D341Med (cell line): Measurements from ENCODE around the gene PRH2.

Experiments used
- DNase-seq: peaks from one replicate; pipeline ENCODE4 v3.0.0; 2012; ENCODE audit warnings: low spot score

PRH2 gene

DNA sequence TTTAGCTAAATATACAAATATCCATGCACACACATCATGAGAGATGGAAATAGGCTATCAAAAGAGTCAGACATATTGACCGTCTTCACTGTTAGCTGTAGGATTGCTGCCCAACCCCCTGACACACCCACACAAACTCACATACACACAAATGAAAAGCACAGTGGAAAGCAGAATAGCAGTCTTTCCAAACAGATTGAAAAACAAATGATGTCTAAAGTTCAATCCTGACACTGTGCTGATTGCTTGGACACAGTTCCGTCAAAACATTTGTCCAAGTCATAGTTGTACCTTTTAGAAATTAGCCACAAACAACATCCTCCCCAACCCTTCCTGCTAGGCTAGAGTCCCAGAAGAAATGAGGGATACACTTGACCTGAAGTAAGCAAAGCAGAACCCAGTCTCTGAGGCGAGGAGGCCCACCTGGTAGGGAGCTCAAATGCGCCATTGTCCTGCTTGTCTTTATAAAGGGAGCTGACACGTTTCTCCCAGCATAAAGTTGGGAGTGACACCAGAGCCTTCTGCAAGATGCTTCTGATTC is at the start of gene PRH2:
PRH2 (plus strand) TSS at position 491 of the 541 bp plus-strand sequence; CDS start at position 529, 38 bp downstream.
- no peak for DNase-seq

DNA sequence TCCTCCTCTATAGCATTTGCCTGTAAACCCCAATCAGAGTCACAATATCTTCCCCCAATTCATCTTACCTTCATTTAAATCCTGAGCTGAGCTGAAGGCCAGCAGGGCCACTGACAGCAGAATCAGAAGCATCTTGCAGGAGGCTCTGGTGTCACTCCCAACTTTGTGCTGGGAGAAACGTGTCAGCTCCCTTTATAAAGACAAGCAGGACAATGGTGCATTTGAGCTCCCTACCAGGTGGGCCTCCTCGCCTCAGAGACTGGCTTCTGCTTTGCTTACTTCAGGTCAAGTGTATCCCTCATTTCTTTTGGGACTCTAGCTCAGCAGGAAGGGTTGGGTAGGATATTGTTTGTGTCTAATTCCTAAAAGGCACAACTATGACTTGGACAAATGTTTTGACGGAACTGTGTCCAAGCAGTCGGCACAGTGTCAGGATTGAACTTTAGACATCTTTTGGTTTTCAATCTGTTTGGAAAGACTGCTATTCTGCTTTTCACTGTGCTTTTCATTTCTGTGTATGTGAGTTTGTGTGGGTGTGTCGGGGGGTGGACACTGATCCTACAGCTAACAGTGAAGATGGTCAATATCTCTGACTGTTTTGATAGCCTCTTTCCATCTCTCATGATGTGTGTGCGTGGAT is 44.8 kb upstream of the PRH2 start, which contains the start of gene PRH1:
PRH1 (minus strand) TSS at position 170 of the 640 bp plus-strand sequence; CDS start at position 132, 38 bp downstream.
- DNase-seq = no peak

- no peak for DNase-seq
Observed at GRCh38 chr12:10889226-10889625, 39.8 kb upstream of the PRH2 start.

GRCh38 chr12:10891937-10892336 is 37.1 kb upstream of the PRH2 start:
- DNase-seq = no peak

DNA sequence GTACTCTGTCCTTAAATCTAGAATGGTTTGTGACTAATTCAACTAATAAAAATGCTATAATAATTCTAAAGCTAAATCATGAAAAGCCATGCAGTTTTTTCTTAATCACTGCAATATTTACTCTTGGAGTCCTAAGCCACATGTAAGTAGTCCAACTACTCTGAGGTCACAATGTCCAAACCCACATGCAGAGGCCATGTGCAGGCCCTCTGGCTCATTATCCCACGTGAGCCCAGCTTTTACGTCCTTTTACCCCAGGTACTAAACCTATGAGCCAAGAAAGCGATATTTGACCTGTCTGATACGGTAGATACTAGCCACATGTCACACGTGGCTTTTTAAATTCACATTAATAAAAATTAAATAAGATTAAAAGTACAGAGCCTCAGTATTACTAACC is 32.2 kb upstream of the PRH2 start:
- no peak for DNase-seq

GRCh38 chr12:10900530-10900929 is 28.5 kb upstream of the PRH2 start:
- no peak for DNase-seq

DNA sequence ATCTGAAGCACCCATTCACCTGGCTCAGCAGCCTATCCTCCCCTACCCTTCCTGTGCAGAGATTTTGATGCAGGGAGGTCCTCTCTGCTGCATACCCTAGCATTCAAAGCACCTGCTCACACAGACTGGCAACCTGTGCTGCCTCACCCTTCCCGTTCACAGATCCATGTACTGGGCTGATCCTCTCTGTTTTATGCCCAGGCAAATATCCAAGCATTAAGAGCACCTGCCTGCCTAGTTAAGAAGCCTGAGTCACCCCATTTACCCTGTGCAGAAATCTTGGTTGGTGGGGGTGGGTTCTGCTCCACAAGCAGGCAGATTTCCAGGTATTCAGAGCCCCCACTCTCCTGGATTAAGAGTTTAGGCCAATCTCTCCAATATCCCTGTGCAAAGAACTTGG is 28.1 kb upstream of the PRH2 start:
- DNase-seq = no peak

DNA sequence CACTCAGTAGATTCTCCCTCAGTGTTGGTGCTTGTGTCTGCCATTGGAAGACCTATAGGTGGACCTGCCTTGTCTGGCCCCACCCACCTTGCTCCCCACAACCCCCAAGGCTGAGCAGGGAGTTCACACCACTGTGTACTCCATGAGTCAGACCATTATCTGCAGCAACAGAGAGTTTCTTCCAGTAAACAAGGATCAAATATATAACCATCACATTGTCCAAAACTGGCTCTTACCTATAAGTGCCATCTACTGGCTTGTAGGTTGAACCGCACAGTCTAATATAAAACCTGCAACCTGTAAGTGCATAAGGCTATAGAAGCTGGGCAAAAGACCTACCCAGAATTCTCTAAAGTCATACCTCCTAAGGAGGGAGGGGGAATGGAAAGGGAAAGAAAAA is 27.6 kb upstream of the PRH2 start:
- DNase-seq = no peak

DNA sequence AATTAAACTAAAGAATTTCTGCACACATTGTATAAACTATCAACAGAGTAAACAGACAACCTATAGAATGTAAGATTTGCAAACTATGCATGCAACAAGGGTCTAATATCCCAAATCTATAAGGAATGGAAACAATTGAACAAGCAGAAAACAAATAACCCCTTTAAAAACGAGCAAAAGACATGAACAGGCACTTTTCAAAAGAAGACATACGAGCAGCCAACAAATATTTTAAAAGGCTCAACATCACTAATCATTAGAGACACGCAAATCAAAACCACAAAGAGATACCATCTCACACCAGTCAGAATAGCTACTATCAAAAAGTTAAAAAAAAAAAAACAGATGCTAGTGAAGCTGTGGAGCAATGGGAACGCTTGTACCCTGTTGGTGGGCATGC is 24.4 kb upstream of the PRH2 start:
- DNase-seq = no peak

DNA sequence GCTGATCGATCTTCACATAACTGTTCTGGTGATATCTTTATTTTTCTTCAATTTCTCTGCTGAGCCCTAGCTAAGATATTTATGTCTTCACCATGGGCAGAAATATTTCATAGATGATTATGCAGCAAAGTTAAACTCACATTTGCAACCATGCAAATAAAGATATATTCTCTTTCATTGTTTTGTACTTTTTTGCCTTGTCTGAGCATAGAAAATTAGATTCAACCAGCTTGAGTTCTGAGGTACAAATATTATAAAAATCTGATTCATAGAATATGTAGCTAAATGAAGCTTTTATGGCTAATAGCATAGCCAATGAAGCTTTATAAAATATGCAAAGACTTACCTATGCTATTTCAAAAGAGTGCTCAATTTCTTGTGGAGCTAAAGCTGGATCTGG is 19.6 kb upstream of the PRH2 start, which contains the start of gene TAS2R13:
TAS2R13 (minus strand) TSS at position 101 of the 400 bp plus-strand sequence. CDS start 264 bp downstream, outside the sequence.
- DNase-seq = no peak

DNA sequence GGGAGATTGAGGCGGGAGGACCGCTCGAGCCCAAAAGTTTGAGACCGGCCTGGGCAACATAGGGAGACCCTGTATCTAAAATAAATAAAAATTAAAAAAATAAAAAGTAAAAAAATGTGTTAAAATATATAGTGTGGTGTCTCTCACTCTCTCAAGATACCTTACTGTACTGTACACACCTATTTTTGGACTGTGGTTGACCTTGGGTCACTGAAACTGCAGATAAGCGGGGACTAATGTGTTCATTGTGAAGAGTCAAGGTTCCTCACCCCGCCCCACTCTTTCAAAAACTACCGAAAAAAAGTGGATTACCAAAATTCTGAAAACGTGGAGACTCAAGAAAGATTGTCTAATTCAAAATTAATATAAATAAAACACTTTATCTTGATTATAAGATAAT is 18.7 kb upstream of the PRH2 start:
- no peak for DNase-seq

- no peak for DNase-seq
Observed at GRCh38 chr12:10919809-10920208, 9.2 kb upstream of the PRH2 start.

- no peak for DNase-seq
Observed at GRCh38 chr12:10926269-10926668, 2.8 kb upstream of the PRH2 start.

DNA sequence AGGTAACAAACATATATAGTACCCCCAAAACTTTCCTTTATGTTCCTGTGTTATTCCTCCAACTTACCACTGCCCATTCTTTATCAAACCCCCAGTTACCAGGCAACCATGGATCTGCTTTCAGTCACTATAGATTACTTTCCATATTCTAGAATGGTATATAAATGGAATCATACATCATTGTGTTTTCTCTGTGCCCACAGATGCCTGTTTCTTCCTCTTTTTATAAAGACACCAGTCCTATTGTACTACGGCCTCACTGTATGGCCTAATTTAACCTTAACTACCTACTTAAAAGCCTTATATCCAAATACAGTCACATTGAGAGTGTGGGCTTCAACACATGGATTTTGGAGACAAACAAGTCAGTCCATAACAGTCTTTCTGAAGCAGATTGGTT is 7.5 kb downstream of the PRH2 start:
- DNase-seq = no peak

DNA sequence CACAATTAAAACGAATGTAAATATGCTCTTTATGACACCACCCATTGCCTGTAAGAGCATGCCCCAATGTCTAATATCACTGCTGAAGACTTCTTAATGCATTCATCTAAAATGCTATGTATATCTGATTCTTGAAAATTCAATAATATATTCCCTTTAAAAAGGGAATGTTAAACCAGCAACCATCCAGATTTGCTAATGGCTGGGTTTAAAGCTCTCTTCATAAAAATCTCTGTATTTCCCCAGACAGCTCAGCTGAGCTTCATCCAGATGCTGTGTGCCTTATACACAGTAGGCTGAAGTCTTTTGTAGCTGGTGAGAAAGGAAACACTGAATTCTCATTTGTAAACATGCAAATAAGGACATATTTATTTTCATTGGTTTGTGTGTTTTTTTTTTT is 10.1 kb downstream of the PRH2 start, which contains the start of gene TAS2R14:
TAS2R14 (minus strand) TSS at position 101 of the 400 bp plus-strand sequence; CDS start at position 45, 56 bp downstream.
- DNase-seq = no peak

- no peak for DNase-seq
Observed at GRCh38 chr12:10940389-10940788, 11.4 kb downstream of the PRH2 start.

DNA sequence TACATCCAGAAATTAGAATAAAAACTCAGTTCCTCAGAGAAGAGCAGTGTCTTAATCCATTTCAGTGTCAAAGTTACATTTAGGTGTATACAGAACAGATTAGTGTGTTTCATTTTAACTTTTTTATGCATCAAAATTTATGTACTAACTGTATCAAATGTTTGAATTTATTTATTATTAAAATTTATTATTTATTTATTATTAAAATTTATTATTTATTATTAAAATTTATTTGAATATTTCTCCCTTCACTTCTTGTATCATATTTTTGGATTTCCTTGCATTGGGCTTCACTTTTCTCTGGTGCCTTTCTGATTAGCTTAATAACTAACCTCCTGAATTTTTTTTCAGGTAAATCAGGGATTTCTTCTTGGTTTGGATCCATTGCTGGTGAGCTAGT is 12.3 kb downstream of the PRH2 start:
- no peak for DNase-seq

- no peak for DNase-seq
Observed at GRCh38 chr12:10941916-10942607, 13.0 kb downstream of the PRH2 start.

DNA sequence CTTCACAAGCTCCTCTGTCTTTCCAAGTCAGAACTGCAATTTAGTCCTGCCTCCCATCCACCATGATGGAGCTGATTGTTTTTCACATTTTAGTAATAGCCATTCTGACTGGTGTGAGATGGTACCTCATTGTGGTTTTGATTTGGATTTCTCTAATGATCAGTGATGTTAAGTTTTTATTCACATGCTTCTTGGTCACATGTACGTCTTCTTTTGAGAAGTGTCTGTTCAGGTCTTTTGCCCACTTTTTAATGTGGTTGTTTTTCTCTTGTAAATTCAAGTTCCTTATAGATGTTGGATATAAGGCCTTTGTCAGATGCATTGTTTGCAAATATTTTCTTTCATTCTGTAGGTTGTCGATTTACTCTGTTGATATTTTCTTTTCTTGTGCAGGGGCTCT is 14.1 kb downstream of the PRH2 start:
- DNase-seq = no peak

- no peak for DNase-seq
Observed at GRCh38 chr12:10952645-10953044, 23.6 kb downstream of the PRH2 start.

GRCh38 chr12:10956085-10956484 is 27.0 kb downstream of the PRH2 start:
- DNase-seq = no peak

DNA sequence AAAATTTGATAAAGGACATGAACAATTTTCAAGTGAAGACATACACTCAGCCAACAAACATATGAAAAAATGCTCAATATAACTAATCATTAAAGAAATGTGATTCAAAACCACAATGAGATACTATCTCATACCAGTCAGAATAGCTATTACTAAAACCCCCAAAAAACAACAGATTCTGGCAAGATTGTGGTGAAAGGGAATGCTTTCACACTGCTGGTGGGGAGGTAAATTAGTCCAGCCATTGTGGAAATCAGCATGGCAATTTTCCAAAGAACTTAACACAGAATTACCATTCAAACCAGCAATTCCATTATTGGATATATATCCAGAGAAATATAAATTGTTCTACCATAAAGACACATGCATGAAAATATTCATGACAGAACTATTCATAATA is 28.7 kb downstream of the PRH2 start:
- DNase-seq = no peak

GRCh38 chr12:10959804-10960203 is 30.8 kb downstream of the PRH2 start:
- no peak for DNase-seq
